ENCODE data around the gene LPAR1.
A peak's percentile ranks its signal among the peaks of the same experiment; 100 is the strongest.

DNA sequence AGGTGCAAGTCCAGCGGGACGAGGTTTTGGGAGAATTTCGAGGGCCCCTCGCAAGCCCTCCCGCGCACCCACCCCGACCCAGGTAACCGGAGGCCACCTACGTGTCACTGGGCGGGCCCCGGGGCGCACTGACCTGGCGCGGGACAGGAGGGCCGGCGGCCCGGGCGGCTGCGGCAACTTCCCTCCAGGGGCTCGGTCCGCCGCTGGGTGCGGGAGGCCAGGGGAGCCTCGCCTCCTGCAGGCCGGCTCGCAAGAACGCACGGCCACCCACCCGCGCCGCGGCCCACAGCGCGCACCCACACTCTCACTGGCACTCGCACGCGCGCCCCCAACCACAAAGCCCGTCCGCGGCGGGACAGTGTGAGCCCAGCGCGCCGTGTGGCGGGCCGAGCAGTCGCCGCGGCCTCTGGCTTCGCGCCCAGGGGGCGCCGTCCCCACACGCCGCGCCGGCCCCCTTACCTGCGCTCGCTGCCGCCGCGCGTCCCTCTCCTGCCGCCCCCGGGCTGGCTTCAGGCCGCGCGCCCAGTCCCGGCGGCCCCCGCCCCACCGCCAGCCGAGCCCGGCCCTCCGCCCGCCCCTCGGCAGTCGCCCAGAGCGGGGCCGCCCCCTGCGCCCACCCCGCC lies 451 bp downstream of the LPAR1 start:
- TF ChIP-seq, protein P1, sequence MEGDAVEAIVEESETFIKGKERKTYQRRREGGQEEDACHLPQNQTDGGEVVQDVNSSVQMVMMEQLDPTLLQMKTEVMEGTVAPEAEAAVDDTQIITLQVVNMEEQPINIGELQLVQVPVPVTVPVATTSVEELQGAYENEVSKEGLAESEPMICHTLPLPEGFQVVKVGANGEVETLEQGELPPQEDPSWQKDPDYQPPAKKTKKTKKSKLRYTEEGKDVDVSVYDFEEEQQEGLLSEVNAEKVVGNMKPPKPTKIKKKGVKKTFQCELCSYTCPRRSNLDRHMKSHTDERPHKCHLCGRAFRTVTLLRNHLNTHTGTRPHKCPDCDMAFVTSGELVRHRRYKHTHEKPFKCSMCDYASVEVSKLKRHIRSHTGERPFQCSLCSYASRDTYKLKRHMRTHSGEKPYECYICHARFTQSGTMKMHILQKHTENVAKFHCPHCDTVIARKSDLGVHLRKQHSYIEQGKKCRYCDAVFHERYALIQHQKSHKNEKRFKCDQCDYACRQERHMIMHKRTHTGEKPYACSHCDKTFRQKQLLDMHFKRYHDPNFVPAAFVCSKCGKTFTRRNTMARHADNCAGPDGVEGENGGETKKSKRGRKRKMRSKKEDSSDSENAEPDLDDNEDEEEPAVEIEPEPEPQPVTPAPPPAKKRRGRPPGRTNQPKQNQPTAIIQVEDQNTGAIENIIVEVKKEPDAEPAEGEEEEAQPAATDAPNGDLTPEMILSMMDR (IDR thresholded peaks at IDR 0.05), result peak; percentile 31; the same call in 1 of the 2 replicates
- TF ChIP-seq NR1H2 (CRISPR knock-in tag; IDR thresholded peaks at IDR 0.05), result no peak
- no peak for TF ChIP-seq ZBTB21 (CRISPR knock-in tag; IDR thresholded peaks at IDR 0.05; ENCODE audit: borderline replicate concordance)
- no peak for TF ChIP-seq NR2C2 (CRISPR knock-in tag; IDR thresholded peaks at IDR 0.05)
- TF ChIP-seq, protein P2, sequence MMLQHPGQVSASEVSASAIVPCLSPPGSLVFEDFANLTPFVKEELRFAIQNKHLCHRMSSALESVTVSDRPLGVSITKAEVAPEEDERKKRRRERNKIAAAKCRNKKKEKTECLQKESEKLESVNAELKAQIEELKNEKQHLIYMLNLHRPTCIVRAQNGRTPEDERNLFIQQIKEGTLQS (CRISPR knock-in tag; conservative IDR thresholded peaks at IDR 0.05), result no peak
- TF ChIP-seq MXD4 (CRISPR knock-in tag; IDR thresholded peaks at IDR 0.05; ENCODE audit: borderline replicate concordance), result no peak
- TF ChIP-seq, protein P3, sequence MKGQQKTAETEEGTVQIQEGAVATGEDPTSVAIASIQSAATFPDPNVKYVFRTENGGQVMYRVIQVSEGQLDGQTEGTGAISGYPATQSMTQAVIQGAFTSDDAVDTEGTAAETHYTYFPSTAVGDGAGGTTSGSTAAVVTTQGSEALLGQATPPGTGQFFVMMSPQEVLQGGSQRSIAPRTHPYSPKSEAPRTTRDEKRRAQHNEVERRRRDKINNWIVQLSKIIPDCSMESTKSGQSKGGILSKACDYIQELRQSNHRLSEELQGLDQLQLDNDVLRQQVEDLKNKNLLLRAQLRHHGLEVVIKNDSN (CRISPR knock-in tag; IDR thresholded peaks at IDR 0.05), result no peak
- TF ChIP-seq JUN (CRISPR knock-in tag; IDR thresholded peaks at IDR 0.05), result no peak
- no peak for TF ChIP-seq ETV6 (CRISPR knock-in tag; IDR thresholded peaks at IDR 0.05)
- TF ChIP-seq FOXP1 (CRISPR knock-in tag; IDR thresholded peaks at IDR 0.05; ENCODE audit: borderline replicate concordance), result 0 out of 2 replicates have a peak, but pooled peaks have one; percentile 6
- no peak for TF ChIP-seq ZNF317 (CRISPR knock-in tag; IDR thresholded peaks at IDR 0.05; ENCODE audit: borderline replicate concordance, low read depth)
- TF ChIP-seq, protein P4, sequence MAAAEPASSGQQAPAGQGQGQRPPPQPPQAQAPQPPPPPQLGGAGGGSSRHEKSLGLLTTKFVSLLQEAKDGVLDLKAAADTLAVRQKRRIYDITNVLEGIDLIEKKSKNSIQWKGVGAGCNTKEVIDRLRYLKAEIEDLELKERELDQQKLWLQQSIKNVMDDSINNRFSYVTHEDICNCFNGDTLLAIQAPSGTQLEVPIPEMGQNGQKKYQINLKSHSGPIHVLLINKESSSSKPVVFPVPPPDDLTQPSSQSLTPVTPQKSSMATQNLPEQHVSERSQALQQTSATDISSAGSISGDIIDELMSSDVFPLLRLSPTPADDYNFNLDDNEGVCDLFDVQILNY (CRISPR knock-in tag; IDR thresholded peaks at IDR 0.05), result no peak
- TF ChIP-seq TEAD4 (CRISPR knock-in tag; IDR thresholded peaks at IDR 0.05), result no peak
- TF ChIP-seq, protein P5, sequence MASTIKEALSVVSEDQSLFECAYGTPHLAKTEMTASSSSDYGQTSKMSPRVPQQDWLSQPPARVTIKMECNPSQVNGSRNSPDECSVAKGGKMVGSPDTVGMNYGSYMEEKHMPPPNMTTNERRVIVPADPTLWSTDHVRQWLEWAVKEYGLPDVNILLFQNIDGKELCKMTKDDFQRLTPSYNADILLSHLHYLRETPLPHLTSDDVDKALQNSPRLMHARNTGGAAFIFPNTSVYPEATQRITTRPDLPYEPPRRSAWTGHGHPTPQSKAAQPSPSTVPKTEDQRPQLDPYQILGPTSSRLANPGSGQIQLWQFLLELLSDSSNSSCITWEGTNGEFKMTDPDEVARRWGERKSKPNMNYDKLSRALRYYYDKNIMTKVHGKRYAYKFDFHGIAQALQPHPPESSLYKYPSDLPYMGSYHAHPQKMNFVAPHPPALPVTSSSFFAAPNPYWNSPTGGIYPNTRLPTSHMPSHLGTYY (CRISPR knock-in tag; IDR thresholded peaks at IDR 0.05), result no peak
